GM15510 (cell line): Measurements from ENCODE around the gene SLC18A3.

ENCODE experiments used
- POLR2A ChIP-seq: IDR thresholded peaks from 3 replicates; pipeline ENCODE4 v1.6.1; 2011; ENCODE audit warnings: borderline replicate concordance; ENCODE audit not compliant: insufficient read length; ENCODE audit errors: extremely low read depth

The SLC18A3 gene

GRCh38 chr10:49627038-49627437, 16.9 kb downstream of the SLC18A3 start:
- no peak for TF ChIP-seq POLR2A

GRCh38 chr10:49627644-49628247, 17.6 kb downstream of the SLC18A3 start:
- no peak for TF ChIP-seq POLR2A

GRCh38 chr10:49628599-49628998, 18.5 kb downstream of the SLC18A3 start:
- no peak for TF ChIP-seq POLR2A

DNA sequence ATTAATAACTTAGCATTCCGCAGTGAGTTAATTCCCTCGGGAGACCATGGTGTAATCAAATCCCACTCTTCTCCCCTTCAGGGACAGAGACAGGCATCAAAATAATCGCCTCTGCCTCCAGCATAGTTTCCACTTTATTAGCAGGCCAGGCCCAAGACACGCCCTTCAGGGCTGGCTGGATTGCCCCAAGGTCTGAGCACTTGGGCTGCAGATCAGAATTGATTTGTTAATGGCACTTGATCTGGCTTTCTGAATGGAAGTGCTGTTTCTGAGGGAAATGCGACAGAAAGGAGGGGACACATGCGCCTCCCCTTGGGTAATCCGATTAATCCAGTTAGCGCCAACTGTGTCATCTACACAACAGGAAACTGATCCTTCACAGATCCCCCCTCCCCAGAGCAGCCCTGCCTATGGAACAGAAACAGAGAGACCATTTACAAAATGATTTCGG, 19.3 kb downstream of the SLC18A3 start:
- no peak for TF ChIP-seq POLR2A

DNA sequence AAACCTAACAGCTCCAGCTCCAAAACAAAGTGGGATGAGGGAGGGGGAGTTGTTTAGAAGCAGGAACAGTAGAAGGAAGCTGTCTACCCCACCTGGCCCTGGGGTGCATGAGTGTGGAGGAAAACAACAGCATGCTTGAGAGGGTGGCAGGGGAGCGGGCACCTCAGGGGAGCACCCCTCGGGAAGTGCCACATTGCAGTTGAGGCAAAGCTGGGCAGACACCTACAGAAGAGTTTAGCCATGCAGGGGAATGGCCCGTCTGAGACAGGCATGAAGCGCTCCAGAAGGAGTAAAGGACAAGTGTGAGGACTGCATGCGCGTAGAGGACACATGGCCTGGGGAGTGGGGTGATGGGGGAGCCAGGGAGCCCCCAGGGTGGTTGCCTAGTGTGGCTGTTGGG, 21.9 kb downstream of the SLC18A3 start:
- TF ChIP-seq POLR2A, result no peak

GRCh38 chr10:49632406-49633317, 22.6 kb downstream of the SLC18A3 start:
- no peak for TF ChIP-seq POLR2A

DNA sequence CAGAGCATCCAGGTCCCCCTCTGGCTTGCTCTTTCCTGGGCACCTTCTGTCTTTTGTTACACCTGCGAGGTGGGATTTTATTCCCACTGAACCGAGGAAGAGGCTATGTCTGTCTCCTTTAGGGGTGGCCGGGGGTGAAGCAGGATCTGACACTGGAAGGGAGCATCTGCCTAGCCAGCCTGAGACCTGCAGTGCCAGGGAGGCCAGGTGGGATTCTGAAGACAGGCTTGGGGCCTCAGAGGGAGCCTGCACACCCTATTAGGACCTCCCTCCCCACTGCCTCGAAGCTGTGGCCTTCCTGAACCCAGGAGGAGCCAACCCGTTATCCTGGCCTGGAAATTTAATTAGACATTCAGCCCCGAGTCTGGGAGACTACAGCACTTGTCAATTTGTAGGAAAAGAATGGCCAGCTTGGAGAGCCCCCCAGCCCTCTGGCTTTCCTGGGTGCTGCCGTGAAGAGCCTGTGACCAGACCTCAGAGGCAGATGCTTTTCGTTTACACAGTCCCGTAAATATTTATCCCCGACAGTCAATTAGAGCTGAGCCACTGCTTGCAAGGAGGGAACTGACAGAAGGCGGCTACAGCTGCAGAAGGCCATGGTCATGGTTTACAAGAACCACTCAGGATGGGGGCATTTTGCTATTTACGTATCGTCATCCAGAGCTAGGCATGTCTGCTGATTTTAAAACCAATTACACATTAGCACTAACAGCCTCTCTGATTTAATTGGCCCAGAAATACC, 23.4 kb downstream of the SLC18A3 start:
- TF ChIP-seq POLR2A, result no peak

GRCh38 chr10:49634069-49634660, 24.1 kb downstream of the SLC18A3 start:
- TF ChIP-seq POLR2A, result no peak

DNA sequence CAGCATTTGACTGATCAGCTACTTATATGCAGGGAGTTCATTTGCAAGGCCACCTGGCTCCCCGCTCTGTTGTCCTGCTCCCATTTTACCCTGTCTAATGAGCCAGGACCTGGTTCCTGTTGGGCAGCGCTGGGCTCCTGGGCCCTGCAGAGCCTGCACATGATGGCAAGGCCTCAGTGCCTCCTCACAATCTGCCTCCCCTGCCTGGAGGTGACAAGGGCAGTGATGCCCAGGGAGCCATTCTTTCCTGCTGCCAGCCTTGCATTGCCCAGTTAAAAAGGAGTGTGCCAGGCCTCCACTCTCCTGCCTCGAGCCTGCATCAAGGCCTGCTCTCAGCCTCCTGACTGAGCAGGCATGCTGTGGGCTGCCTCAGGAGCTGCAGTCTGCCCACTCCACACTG, 32.2 kb downstream of the SLC18A3 start:
- no peak for TF ChIP-seq POLR2A

GRCh38 chr10:49643241-49644034, 33.3 kb downstream of the SLC18A3 start:
- TF ChIP-seq POLR2A, result no peak

GRCh38 chr10:49644035-49644646, 34.0 kb downstream of the SLC18A3 start:
- no peak for TF ChIP-seq POLR2A

DNA sequence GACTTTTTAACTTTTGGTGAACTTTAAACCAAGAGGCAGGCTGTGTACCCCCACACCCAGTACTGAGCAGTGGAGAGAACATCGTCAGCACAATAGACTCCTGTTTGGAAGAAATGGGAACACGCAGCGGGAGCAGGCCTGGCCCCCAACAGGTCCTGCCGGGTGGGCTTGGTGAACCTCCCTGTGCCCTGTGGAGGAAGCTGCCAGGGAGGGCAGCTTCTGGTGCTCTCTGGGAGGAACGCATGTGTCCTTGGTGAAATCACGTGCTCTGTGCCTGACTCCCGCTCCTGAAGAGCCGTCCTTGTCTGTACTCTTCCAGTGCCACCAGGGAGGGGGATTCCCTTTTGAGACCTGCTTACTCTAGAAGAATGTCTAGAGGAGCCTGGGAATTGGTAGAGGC, 35.3 kb downstream of the SLC18A3 start:
- no peak for TF ChIP-seq POLR2A

DNA sequence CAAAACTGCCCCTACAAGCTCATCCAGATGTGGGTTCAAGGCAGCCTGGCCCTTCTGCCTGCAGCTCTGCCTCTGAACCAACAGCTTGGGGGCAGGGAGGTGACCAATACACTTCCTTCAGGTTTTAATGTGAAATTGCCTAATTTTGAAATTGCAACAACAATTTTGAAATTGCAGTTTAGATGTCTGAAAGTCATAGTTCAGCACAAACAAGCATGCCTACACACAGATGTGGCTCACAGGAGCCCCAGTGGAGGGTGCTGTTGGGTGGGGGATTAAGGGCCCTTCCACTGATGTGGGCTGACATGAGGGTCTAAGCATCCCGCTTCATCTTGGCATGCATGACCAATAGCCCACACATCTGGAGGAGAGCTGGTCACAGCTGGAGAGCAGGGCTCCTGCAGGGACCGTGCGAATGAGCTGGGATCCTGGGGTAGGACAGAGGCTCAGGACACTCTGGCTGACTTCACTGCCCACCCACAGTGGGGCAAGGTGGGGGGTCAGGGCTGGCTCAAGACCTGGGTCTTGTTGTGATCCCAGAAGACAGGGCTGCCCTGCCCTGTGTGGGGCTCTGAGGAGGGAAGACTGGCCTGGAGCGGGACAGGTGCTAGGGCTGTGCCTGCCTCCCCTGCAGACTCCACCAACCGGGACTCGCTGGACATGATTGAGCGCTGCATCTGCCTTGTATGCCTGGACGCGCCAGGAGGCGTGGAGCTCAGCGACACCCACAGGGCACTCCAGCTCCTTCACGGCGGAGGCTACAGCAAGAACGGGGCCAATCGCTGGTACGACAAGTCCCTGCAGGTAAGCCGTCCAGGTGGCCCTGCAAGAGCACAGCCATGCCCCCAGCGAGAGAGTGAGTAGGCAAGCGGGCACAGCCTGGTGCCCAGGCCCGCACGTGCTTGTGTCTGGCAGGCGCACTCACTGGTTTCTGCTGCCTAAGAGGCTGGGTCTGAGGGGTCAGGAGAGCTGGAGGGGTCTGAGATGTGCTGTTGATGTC, 36.1 kb downstream of the SLC18A3 start:
- TF ChIP-seq POLR2A, result no peak

DNA sequence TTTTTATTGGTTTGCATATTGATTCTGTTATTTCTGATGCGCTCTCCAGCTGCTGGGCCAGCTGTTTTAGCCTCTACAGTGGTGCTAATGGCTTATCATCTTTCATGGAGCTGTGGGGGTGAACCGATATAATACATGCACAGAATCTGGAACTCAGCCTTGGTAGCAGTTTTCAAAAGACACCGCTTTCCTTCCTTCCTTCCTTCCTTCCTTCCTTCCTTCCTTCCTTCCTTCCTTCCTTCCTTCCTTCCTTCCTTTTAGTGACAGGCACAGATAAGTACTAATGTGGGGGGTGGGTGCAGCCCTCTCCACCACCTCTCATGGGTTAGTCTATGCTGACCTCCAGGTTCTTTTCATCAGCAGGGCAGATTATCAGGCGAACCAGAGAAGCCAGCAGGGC, 37.4 kb downstream of the SLC18A3 start:
- TF ChIP-seq POLR2A, result no peak
